Measurements from ENCODE around the gene TASL. TPM values are rescaled to one million over a fixed set of nuclear protein-coding genes. Genes with fewer than 3 reads are reported as not detected.

The TASL gene, protein sequence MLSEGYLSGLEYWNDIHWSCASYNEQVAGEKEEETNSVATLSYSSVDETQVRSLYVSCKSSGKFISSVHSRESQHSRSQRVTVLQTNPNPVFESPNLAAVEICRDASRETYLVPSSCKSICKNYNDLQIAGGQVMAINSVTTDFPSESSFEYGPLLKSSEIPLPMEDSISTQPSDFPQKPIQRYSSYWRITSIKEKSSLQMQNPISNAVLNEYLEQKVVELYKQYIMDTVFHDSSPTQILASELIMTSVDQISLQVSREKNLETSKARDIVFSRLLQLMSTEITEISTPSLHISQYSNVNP
- total RNA-seq: 1 to 10 TPM in 2 of 4 donors, under 1 TPM in 1, not detected in 1; 0.46 to 2.0 (median 1.1) TPM

DNA sequence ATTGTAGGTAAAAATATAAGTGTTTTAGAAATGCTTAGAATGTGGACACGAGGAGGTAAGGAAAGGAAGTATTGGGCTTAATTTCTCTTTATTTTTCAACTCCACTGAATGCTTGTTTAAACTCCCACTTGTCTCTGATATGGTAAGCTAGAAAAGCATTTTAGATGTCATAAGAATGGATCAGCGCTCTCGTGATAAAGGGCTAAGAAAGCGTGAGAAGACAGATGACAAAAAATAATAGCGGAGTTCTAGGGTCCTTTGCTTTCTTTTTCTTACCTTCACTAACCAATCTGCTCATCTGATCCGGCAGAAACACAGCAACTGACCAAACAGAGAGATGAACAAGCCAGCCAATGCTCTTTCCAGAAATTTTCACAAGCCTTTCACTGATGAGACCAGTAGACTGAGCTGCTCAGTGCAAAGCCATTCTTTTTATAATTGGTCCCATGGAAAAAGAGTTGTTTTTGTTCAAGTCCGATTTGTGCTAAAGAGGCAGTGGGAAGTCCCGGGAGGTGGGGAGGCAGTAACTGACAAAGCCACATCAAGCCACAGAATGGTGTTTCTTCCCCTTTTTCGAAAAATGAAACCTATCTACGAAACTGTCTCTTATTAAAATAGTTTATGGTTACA is at the start of gene TASL:
Gene TASL, minus strand, starts transcription at position 405 of the 630 bp plus-strand sequence. CDS start 17,411 bp downstream, outside the sequence.
- H3K4me3 ChIP-seq: no peak within 1 kb of the TSS

DNA sequence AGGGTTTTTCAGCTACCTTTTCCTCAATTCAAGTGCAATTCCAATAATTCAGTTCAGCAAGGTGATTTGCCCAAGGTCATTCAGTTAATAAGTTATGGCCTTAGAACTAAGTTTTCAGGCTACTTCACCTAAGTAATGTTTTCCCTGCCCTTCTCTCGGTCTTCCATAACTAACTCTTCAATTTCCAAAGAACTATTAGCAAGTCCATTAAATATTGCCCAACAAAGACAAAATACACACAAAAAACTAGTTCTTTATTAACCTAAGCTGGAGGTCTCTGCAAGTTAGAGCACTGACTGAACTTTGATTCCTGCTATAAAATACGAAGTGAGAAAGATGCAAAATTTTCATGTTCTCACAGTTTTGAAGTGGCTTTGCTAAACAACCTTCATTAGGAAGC is 48.8 kb upstream of the TASL start:
- Histone ChIP-seq H3K4me1 (no peaks in the 10 kb centered on the region), H3K4me3 (no peak overlapping the region), H3K27me3 (no peaks in the 10 kb centered on the region), H3K27ac (no peak overlapping the region), H3K9me3 (peaks cover 0 to 8% (median 0%) of the 10 kb centered on the region in 3 donors), H3K36me3 (no peaks in the 10 kb centered on the region)
- TF ChIP-seq EP300 (IDR thresholded peaks at IDR 0.05) (no peak), POLR2A (IDR thresholded peaks at IDR 0.05) (no peak), POLR2AphosphoS5 (IDR thresholded peaks at IDR 0.05) (no peak)
- TF ChIP-seq, protein P1, sequence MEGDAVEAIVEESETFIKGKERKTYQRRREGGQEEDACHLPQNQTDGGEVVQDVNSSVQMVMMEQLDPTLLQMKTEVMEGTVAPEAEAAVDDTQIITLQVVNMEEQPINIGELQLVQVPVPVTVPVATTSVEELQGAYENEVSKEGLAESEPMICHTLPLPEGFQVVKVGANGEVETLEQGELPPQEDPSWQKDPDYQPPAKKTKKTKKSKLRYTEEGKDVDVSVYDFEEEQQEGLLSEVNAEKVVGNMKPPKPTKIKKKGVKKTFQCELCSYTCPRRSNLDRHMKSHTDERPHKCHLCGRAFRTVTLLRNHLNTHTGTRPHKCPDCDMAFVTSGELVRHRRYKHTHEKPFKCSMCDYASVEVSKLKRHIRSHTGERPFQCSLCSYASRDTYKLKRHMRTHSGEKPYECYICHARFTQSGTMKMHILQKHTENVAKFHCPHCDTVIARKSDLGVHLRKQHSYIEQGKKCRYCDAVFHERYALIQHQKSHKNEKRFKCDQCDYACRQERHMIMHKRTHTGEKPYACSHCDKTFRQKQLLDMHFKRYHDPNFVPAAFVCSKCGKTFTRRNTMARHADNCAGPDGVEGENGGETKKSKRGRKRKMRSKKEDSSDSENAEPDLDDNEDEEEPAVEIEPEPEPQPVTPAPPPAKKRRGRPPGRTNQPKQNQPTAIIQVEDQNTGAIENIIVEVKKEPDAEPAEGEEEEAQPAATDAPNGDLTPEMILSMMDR (IDR thresholded peaks at IDR 0.05): no peak
- no peak for ATAC-seq
- WGBS, 2 donors (ENCODE audit: low coverage in 1 of 2): 57 to 69% methylated on average over 2 of the region's 2 CpGs

More for the DNA sequence above, at the start of gene TASL:
- no peak within 1 kb of the TSS for H3K27ac ChIP-seq
- no peaks in the 10 kb centered on the region for H3K9me3 ChIP-seq
- no peak for TF ChIP-seq POLR2A (IDR thresholded peaks at IDR 0.05)
- TF ChIP-seq, protein P1 (IDR thresholded peaks at IDR 0.05): no peak
- TF ChIP-seq POLR2AphosphoS5 (IDR thresholded peaks at IDR 0.05): no peak
- TF ChIP-seq EP300 (IDR thresholded peaks at IDR 0.05): no peak
- H3K27me3 ChIP-seq: no peaks in the 10 kb centered on the region
- H3K36me3 ChIP-seq: no peaks in the 10 kb centered on the region
- 57 to 77% methylated on average over 7 to 10 of the region's 10 CpGs for WGBS, 2 donors (ENCODE audit: low coverage in 1 of 2)
- ATAC-seq: no peak
- H3K4me1 ChIP-seq: no peaks in the 10 kb centered on the region

DNA sequence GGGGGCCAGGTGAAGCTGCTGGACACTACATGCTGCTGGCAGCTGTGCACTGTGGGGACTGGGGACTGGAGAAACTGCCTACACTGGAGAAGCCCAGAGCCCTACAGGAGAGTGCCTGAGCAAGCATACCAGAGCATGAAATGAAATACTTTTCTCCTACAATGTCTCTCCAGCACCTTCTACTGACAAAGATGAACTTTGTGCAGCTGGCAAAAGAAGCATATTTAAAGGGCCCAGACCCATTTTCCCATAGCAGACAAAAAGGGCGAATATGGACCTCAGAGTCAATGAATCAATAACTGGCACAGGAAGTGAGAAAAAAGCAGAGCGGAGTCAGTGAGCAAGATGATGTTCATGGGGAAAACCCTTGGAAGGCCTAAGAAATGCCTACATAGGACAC is 44.8 kb upstream of the TASL start:
- Histone ChIP-seq H3K27ac (no peak overlapping the region), H3K27me3 (no peaks in the 10 kb centered on the region), H3K4me1 (no peaks in the 10 kb centered on the region), H3K36me3 (no peaks in the 10 kb centered on the region), H3K4me3 (no peak overlapping the region), H3K9me3 (peaks cover 0 to 8% (median 0%) of the 10 kb centered on the region in 3 donors)
- TF ChIP-seq, protein P1 (IDR thresholded peaks at IDR 0.05): no peak
- no peak for TF ChIP-seq POLR2A (IDR thresholded peaks at IDR 0.05)
- TF ChIP-seq POLR2AphosphoS5 (IDR thresholded peaks at IDR 0.05): no peak
- no peak for TF ChIP-seq EP300 (IDR thresholded peaks at IDR 0.05)
- no peak for ATAC-seq
- no CpG with 5 or more reads among the region's 2 CpGs for WGBS, 2 donors (ENCODE audit: low coverage in 1 of 2)

DNA sequence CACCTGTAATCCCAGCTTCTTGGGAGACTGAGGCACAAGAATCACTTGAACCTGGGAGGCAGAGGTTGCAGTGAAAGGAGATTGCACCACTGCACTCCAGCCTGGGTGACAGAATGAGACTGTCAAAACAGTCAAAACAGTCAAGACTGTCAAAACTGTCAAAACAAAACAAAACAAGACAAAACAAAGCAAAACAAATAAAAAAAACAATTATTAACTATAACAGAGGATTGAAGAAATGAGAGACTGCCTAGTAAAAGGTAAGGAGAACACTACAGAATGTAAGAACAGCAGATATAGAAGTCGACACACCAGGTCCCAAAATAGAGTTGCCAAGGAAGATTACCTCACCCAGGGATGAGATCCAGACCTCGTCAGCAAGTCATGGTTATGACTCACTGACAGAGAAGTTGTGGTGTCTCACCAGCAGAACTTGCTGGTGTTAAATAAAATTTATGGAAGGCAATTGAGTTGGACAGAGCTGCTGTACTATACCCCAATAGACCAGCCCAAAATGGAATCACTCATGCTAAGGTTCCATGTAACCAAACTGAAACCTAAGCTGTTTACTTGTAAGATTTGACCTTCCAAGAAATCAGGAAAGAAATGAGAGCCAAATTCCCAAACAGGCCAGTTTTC is 43.5 kb upstream of the TASL start:
- 0 to 32% methylated on average over 1 to 2 of the region's 2 CpGs for WGBS, 2 donors (ENCODE audit: low coverage in 1 of 2)
- no peak for TF ChIP-seq POLR2AphosphoS5 (IDR thresholded peaks at IDR 0.05)
- no peak for TF ChIP-seq EP300 (IDR thresholded peaks at IDR 0.05)
- TF ChIP-seq POLR2A (IDR thresholded peaks at IDR 0.05): no peak
- TF ChIP-seq, protein P1 (IDR thresholded peaks at IDR 0.05): no peak

More for the DNA sequence above, 43.5 kb upstream of the TASL start:
- H3K27ac ChIP-seq: peak overlapping the region in 3 of 4 donors; percentile 0 to 54 (median 27)
- no peaks in the 10 kb centered on the region for H3K36me3 ChIP-seq
- peak; percentile 89 for ATAC-seq
- no peak overlapping the region for H3K4me3 ChIP-seq
- no peaks in the 10 kb centered on the region for H3K27me3 ChIP-seq
- no peaks in the 10 kb centered on the region for H3K4me1 ChIP-seq
- H3K9me3 ChIP-seq: peaks cover 0 to 8% (median 0%) of the 10 kb centered on the region in 3 donors

Data from gastroesophageal sphincter (tissue), 4 donors.